ENCODE measurements around the gene ERN1.

ERN1 gene

DNA sequence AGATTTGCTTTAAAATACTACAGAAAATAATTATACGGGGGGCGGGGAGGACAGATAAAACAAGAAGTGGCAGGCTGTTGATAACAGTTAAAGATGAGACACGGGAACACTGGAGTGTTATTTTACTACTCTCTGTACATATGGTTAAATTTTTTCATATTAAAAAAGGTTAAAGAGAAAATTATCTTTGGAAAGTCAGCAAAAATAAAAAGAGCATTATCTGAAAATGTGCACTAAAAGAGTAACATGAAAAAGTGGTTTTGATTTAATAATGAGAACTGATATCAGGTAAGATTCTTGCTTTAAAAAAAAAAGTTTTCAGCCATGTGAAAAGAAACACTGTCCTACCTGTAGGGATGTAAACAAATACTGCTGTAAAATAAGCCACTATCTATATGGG lies 46.9 kb downstream of the ERN1 start:
- no peak for DNase-seq

DNA sequence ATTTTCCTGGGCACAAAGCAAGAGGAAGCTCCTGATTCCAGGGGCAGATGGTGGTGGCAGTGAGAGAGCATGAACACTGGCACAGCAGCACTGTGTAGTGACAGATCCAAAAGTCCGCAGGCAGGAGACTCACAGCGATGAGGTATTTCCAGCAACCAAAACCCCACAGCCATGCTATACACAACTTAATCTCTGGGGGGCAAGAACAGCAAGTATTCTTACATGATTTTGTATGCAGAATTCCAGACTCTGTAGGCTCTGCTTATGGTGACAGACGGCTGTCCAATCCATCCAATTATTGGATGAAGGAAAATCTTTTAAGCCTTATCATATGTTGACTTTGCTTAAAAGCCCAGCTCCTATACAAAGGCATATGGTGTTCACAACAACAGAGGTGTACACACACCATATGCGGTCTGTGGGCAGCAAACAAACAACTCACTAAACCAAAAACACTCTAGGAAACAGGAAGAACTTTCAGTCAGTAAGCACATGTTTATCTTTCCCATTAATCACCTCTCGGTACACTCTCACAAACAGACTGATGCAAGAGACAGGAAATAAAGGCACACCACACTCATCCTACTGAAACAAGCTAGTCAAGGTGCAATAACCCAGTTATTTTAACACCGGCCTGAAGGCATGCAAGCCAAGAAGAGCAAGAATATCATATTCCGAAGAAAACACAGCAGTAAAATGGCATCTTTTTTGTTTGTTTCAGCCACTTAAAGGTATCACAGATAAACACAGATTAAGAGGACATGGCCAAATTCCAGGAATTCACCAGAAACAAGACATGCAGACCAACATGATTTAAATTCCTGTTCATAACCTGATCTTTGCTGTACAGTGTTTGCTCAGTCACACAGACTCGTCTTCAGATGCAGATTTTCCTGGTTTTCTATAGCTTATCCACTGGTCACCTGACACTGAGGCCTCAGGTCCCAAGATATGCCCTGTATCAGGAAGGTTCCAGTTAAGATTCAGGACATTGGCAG lies 47.8 kb downstream of the ERN1 start:
- DNase-seq, result peak; percentile 84

DNA sequence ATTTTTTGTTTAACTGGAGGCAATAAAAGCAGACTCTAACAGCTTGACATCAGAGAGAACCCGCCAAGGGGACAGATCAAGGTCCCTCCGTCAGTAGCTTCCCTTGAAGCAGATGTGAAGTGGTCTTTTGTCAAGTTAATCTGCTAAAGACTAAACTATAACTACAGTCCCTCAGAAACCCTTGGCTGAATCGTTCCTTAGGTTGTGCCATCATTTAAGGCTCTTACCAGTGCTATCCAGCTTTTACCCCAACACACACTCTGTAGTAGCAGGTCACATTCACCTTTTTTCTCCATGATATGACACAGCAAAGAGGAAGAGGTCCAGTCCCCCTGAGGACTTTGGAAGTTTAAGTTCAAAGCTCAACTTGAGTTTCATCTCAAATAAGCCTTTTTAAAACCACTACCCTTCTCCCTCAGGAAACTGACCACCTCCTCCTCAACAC lies 49.7 kb downstream of the ERN1 start:
- DNase-seq, result no peak

DNA sequence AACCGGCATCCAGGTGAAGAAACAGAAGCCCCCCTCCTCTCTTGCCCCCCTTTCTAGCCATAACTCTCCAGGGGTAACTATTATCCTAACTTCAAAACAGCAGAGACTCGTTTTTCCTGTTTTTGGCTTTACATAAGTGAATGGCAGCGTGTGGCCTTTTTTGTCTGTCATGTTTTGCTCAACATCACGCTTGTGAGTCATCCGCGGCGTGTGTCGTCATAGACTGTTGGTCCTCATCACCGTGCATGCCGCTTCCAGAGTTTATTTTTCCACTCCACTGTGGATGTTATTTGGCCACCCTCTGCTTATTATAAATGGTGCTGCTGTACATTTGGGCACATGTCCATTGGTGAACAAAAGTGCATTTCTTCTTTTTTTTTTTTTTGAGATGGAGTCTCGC lies 52.6 kb downstream of the ERN1 start:
- peak; percentile 51 for DNase-seq

DNA sequence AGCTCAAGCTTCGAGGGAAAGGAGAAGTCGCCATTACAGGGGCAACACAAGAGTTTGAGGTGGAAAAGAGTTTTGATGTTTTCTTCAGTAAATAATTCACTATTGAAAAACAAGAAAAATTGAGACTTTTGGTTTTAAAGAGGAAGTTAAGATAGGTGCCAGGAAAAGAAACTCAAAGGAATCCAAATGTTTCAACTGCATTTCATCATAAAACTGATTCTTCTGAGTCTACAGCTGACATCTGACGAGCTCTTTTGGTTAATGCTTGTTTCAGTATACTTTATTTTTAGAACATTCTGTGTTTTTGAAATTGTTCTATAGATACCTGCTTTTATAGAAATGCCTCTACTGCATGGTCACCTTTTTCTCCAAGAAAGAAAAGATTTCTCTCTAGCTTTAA lies 54.0 kb downstream of the ERN1 start:
- no peak for DNase-seq

DNA sequence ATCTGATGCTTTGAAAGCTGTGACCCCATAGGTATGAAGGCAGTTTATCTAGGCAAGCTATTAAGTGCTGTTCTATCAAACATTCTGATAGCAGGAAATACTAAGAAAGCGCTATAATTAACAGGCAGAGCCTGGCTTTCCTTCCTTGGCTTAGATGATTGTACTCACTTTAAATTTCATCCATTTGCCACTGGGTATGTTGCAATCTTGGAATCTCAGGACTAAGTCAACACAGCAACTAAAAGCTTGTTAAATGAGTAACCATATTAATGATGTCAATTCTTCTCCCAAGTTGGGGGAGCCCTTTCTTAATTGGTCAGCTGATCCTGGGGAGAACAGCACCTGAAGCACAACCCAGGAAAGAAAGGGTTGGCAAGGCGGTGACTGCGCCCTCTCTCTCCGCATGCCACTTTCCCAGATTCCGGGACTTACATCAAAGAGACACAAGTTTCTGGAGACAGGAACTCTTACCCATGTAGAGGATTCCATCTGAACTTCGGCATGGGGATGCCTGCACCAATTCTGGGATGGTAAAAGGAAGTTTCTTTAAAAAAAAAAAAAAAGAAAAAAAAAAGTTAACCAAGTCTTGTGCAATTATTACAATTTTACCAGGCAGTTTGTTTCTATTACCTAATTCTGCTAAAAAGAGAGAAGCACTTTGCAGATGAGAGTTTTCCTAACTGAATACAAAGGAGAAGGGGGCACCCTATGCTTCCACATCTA lies 55.1 kb downstream of the ERN1 start:
- DNase-seq, result peak; percentile 77

DNA sequence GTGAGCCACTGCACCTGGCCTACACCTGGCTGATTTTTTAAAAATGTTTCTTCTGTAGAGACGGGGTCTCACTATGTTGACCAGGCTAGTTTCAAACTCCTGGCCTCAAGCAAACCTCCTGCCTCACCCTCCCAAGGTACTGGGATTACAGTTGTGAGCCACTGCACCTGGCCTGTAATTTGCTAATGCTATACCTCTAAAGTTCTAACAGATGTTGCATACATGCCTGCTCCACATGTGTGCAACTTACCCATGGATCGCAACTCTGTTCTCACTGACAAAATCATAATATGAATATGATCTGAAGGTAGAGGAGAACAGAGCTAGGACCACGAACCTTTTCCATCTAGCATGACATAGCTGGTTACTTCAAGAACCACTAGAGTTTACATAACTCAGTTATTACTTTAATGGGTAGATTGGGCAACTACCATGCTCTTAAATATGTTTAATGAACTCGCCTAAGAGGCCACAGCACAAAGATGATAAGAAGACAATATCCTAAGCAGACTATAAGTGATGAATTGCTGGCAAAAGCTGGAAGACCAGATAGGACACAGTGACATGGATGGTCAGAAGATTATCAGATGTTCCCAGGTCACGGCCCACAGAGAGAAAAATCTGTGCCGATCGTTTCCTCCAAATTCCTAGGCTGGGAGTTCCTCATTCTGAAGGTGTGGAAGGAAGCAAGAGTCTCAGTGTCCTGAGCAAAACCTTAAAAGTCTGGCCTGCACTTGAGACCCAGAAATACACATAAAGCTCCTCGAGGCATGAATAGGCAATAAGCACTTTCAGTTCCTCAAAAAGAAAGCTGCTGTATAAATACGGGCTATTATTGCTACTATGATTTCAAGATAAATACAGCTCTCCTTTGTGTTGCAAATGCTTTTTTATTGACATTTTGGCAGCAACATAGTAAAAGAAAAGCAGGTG lies 55.9 kb downstream of the ERN1 start:
- peak; percentile 93 for DNase-seq

DNA sequence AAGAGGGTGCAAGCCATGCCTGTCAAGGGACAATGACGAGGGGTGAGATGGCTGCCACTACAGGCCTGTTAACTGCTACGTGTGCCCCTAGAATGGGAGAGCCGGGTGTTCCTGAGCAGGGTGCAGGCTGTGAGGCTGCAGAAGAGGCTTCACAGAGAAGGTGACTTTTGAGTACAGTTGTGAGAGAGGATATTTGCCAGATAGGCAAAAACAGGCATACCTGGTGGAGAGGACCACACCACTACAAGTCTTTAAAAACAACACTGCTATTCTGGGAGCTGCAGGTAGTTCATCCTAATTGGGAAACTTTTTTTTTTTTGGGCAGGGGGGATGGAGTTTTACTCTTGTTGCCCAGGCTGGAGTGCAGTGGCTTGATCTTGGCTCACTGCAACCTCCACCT lies 58.8 kb downstream of the ERN1 start:
- no peak for DNase-seq

DNA sequence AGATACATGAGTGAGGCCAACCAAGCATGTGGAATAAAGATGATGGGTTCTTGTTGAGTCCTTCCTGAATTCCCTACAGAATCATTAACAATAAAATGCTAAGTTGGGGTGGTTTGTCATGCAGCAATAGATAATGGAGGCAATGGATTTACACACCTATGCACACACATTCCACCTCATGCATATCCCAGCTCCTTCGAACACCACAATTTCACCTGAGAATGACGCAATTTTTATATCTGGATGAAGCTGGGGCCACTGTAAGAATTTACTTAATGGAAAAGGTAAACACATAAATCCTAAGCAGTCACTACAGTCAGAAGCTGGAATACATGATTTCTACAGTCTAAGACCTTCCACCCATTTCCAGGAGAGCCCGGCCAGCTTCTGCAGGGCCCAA lies 59.7 kb downstream of the ERN1 start:
- DNase-seq, result no peak

DNA sequence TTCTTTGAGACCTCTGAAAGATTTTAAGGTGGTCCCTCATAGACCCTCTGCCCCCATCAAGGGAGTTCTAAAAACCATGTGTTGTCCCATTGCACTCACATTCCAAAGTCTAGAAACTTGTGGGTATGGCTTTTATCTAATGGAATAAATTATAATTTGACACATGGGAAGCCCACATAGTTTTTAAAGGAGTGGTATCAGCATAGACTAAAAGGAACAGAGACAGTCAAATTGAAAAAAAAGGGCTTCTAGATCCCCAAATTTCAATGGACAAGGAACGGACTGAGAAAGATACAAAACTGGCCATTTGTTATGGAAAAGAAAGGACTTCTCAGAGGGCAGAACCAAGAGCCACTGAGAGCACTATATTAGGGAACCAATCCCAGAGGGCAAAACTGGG lies 60.8 kb downstream of the ERN1 start:
- DNase-seq, result no peak

DNA sequence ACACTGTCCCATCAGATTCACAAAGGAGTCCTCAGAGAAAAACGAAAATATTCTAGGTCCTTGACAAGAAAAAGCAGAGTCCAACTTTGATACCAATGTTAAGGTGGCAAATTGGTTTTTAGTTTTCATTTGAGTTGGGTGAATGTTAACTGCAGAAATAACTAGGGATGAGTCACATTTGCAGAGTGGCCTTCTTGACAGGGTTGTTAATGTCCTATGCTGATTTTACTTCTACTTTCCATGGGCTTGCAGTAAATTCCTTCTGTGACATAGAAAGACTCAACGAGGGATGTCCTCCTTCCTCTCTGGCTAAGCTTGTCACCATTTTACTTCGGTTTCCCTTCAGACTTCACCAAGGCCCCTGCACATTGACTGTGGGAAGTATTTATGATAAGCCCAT lies 62.3 kb downstream of the ERN1 start:
- no peak for DNase-seq

DNA sequence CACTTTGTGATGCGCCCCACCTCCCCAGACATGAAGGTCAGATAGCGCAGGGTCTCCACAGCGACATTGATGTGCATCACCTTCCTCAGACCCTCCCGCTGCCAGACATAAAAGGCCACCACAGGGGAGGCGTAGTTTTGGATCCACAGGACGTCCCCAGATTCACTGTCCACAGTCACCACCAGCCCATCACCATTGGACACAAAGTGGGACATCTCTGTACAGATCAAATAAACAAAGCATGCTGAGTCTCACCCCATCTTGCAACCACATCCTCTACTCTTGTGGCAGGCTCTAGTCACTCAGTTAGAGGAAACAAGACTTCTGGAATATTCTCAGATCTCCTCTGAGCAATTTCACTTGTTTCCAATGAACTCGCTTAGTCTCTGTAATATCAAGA lies 63.2 kb downstream of the ERN1 start:
- DNase-seq, result no peak

DNA sequence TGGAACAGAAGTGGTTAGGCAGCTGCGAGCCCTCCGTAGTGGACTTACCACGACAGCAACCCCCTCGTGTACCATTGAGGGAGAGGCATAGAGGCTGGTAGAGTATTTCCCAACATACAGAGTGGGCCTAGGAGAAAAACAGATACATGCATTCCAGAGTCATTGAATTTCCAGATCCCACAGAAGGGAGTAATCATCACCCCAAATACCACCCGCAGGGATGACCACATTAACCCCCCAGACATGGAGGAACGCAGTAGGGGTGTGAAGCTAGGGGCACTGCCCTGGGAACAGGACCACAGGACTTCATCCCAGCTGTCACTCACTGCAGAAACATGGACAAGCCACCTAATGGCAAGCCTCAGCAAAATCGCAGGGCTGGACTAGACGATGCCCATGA lies 64.8 kb downstream of the ERN1 start:
- DNase-seq, result no peak

DNA sequence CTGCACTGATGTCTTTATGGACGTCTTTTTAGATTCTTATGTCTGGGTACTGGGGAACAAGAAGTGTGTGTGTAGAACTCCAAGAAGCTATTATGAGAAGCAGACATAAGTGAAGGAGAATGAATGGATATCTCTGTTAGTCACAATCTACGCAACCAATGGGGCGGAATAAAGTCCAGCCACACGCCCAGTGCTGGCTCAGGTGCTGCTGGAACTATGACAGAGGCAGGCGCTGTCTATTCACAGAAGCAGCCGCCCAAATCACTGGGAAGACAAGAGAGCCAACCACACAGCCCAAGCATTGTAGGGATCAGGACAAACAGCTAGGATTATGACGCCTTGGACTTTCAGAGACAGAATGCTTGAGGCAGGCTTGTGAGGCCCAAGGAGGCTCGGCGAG lies 65.6 kb downstream of the ERN1 start:
- DNase-seq, result no peak

DNA sequence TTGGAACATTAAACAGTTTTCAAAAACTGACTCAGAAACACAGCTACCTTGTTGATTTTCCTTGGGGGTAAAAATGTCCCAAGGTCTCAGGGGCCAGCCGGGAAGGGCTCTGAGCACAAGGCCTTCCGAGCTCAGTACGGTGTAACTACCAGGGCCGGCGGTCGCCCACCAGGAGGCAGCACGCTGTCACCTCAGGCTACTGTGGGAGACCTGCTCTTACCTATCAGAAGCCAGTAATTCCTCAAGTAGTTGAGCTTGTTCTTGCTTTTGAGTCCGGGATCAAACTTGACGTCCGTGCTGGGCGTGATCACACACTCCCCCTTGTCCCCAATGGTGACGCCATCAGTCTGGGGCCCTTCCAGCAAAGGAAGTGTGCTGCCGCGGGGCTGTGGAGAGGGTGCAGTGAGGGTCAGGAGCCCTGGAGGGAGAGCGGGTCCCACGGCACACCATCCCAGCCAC lies 66.1 kb downstream of the ERN1 start:
- DNase-seq, result no peak

DNA sequence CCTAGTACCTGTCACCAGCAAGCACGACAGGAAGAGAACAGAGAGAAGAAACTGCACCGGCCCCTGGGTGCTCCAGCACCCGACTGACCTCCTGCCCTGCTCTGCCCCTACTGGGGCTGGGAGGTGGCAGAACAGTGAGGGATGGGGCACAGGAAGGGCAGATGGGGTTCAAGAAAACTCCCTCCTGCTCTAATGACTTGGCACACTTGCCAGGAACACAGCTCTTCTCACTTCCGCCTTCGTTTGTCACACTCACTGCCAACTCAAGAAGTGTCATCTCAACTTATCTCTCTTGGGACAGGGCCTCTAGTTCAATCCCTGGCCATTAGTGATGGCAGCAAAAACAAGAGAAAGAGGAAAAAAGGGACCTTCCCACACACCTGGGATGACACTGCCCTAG lies 66.9 kb downstream of the ERN1 start:
- no peak for DNase-seq

DNA sequence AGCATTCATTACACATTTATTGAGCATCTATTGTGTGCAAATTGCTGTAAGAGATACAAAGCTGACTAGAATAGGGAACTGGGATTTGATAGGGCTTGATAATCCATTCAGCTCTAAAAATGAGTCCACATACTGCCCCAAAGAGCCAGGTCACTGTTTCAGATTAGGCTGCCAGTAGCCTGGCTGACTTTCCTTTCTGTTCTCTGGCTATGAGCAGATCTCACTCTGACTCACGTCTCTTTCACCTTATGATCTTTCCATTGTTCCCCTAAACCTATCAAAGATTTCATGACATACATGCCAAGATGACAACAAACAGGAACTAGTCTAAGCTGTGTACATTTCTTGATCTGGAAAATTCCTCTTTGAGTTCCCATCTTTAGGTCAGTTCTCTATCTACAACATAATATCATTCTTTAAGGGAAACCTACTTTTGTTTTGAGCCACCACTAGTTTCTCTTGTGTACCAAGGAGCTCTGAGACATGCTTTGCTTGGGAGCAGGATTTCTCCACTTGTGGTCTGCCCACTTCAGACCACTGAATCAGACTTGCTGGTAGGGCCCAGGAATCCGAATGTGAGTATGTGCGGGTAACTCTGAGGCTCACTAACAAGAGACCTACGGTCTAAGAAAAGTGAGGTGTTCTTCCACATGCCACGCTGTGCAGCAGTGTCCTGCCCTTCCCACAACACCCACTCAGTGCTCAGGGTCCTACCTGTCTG lies 68.6 kb downstream of the ERN1 start:
- DNase-seq, result no peak

DNA sequence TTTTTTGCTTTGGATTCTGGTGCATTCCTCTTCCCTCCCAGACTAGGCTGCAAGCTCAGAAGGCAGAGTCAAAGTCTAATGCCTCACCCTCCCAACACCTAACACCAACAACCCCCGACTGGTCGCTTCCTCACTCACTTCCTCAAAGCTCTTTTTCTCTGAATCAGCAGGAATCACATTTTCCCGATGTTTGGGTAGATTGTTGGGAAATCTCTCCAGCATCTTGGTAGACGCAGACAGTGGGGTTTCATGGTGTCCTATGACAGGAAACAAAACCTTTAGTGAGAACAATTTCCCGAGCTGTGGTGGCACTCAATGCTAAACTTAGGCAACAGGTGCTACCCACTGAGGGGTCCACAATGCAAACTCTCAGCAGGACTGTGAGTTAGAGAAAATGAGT lies 69.6 kb downstream of the ERN1 start:
- no peak for DNase-seq

DNA sequence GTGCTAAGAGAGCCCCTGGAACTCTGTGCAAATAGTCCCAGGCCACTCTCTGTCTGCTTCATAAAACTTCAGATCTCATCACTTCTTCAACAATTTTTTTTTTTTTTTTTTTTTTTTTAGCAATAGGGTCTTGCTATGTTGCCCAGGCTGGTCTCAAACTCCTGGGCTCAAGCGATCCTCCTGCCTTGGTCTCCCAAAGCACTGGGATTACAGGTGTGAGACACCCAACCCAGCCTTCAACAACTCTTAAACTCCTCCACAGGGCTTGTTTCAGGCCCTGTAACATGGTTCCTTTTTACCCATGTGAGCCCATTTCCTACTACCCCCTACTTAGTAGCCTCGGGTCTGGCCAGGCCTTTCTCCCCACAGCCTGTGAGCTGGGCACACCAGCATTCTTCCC lies 70.2 kb downstream of the ERN1 start:
- no peak for DNase-seq

DNA sequence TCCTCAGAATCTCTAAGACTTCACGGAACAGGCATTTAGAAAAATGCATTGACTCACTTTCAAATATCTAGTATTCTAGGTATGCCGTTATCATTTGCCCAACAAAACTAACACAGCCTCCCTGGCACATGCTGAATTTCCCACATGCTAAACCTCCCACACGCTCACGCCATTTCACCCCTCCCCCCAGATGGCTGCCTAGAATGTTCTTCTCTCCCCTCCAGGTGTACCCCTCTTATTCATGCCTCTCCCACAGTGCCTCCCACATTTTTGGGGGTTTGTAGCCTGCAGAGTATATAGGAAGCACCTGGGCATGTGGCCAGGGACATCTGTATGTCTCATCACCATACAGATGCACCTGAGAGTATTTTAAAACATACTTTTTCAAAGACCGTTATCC lies 71.3 kb downstream of the ERN1 start:
- no peak for DNase-seq

DNA sequence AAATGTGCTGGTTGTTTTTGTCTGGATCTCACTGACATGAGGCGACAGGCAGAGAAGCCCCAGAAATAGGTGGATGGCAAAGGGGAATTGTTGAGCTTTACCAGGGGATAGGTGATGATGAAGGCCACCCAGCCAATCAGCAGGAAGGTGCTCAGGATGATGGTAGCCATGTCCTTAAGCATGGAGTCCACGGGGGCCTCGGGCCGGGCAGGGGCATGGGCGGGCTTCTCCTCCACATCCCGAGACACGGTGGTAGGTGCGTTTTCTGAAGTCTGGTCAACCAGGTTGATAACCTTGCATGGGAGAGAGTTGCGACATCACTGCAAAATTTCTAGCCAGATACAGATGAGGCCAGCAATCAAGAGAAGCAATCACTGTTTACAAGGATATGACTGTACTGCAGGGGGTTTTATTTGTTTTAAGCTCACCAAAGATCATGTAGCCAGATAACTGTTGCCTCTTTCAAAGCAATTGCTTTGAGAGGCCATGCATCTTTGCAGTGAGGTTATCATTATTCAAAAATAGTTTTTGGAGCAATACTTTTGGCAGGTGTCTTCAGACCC lies 72.2 kb downstream of the ERN1 start:
- DNase-seq, result no peak

Measured in NCI-H774 (cell line).